WTC11 (cell line): Measurements from ENCODE around the gene SPPL2B. TPM values are rescaled to one million over a fixed set of nuclear protein-coding genes. Genes with fewer than 3 reads are reported as not detected.
A peak's percentile ranks its signal among the peaks of the same experiment; 100 is the strongest.

Experiments
- ATAC-seq: fragments of 200-7000 bp; cut with Tn5 transposase; 2 replicates; pipeline ENCODE4 v1.10.0; 2021; ENCODE audit warnings: mild to moderate bottlenecking, moderate library complexity
- CTCF ChIA-PET: fragments of 300-600 bp; sonication (Branson Sonifier 250); formaldehyde crosslinking; loops from one replicate; lab custom pipeline; 2021; ENCODE audit warnings: antibody characterized with exemption; lab: Charles Lee
- POLR2A ChIA-PET: fragments of 350-600 bp; sonication (Branson Sonifier 250); formaldehyde crosslinking; loops from one replicate; lab custom pipeline; 2021; ENCODE audit warnings: antibody characterized with exemption; lab: Charles Lee
- DNase-seq: peaks from one replicate; pipeline ENCODE4 v3.0.0; 2021; ENCODE audit warnings: low spot score
- H3K27ac Mint-ChIP-seq: 2 replicates; pipeline ENCODE4 v1.8.0; 2021; ENCODE audit warnings: mixed read lengths
- H3K27me3 Mint-ChIP-seq: 2 replicates; pipeline ENCODE4 v1.8.0; 2021; ENCODE audit warnings: low read depth, mild to moderate bottlenecking, moderate library complexity, mixed read lengths
- H3K36me3 Mint-ChIP-seq: 2 replicates; pipeline ENCODE4 v1.8.0; 2021; ENCODE audit warnings: mixed read lengths
- H3K4me1 Mint-ChIP-seq: 2 replicates; pipeline ENCODE4 v1.8.0; 2022; ENCODE audit warnings: mixed read lengths
- H3K4me3 Mint-ChIP-seq: 2 replicates; pipeline ENCODE4 v1.8.0; 2021; ENCODE audit warnings: mild to moderate bottlenecking, moderate library complexity, mixed read lengths
- H3K9me3 Mint-ChIP-seq: 2 replicates; pipeline ENCODE4 v1.8.0; 2021; ENCODE audit warnings: mixed read lengths
- FOXP1 ChIP-seq: sonication (generic); formaldehyde crosslinking; IDR thresholded peaks from 2 replicates; pipeline ENCODE4 v1.8.0; 2022; ENCODE audit warnings: missing genetic modification reagents, mild to moderate bottlenecking, moderate library complexity, borderline replicate concordance
- GABPB1 ChIP-seq: sonication (generic); formaldehyde crosslinking; IDR thresholded peaks from 2 replicates; pipeline ENCODE4 v1.8.1; 2023; ENCODE audit warnings: mild to moderate bottlenecking, missing genetic modification reagents
- NR2C2 ChIP-seq: sonication (generic); formaldehyde crosslinking; IDR thresholded peaks from 2 replicates; pipeline ENCODE4 v1.8.0; 2022; ENCODE audit warnings: mild to moderate bottlenecking, missing genetic modification reagents
- TEAD1 ChIP-seq: sonication (generic); formaldehyde crosslinking; IDR thresholded peaks from 2 replicates; pipeline ENCODE4 v1.8.0; 2022; ENCODE audit warnings: mild to moderate bottlenecking, missing genetic modification reagents
- total RNA-seq: library from RNA; stranded (reverse); gene quantifications from 3 replicates; pipeline ENCODE4 v1.2.3, GENCODE V29; 2021
- TF ChIP-seq, protein P1 (sequence below): fragments of 250-450 bp; sonication (Bioruptor Pico); IDR thresholded peaks from 2 replicates; pipeline ENCODE4 v2.1.2; 2022; ENCODE audit warnings: mild to moderate bottlenecking, moderate library complexity
- TF ChIP-seq, protein P2 (sequence below): sonication (generic); formaldehyde crosslinking; IDR thresholded peaks from 2 replicates; pipeline ENCODE4 v1.8.0; 2022; ENCODE audit warnings: missing genetic modification reagents
- TF ChIP-seq, protein P3 (sequence below): sonication (generic); formaldehyde crosslinking; IDR thresholded peaks from 2 replicates; pipeline ENCODE4 v1.8.1; 2023; ENCODE audit warnings: mild to moderate bottlenecking, missing genetic modification reagents
- TF ChIP-seq, protein P4 (sequence below): sonication (generic); formaldehyde crosslinking; IDR thresholded peaks from 2 replicates; pipeline ENCODE4 v1.8.0; 2022; ENCODE audit warnings: mild to moderate bottlenecking, missing genetic modification reagents

The SPPL2B gene
- total RNA-seq, 1 experiment from 2014 or later: 117 TPM

DNA sequence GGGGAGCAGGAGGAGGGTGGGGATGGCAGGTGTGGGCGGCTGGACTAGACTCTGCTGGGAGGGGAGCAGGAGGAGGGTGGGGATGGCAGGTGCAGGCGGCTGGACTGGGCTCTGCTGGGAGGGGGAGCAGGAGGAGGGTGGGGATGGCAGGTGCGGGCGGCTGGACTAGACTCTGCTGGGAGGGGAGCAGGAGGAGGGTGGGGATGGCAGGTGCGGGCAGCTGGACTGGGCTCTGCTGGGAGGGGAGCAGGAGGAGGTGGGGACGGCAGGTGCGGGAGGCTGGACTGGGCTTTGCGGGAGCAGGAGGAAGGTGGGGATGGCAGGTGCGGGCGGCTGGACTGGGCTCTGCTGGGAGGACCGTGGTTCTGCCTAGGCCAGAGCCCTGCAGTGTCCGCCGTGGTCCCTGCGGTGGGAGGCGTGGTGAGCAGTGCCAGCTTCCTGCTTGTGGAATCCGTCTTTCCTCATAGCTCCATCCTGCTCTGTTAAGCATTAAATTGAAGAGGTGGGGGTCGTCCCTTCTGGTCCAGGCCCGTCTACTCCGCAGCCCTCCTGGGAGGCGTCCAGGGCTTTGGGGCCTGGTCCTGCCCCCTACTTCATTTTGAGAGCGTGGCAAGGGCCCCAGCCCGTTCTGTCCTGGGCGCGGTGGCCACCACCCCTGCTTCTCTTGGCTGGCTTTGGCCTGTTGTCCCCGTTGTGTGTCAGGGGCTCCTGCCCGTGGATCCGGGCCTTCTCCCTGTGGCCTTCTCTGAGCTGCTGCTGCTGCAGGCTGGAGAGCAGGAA is 4.7 kb downstream of the SPPL2B start:
- ATAC-seq (no peak), DNase-seq (no peak)
- CTCF ChIA-PET: interaction anchor here (0.6 to 1.3 kb wide), 6 partner anchors 11 to 177 kb away, joined by 3 to 4 read pairs (median 3); partner anchors contain the start of gene TIMM13
- POLR2A ChIA-PET: no interaction called here
- no peaks in the 10 kb centered on the region for H3K27me3 Mint-ChIP-seq
- no peak overlapping the region for H3K4me3 Mint-ChIP-seq
- peak overlapping the region; percentile 85 for H3K27ac Mint-ChIP-seq
- TF ChIP-seq, protein P1, sequence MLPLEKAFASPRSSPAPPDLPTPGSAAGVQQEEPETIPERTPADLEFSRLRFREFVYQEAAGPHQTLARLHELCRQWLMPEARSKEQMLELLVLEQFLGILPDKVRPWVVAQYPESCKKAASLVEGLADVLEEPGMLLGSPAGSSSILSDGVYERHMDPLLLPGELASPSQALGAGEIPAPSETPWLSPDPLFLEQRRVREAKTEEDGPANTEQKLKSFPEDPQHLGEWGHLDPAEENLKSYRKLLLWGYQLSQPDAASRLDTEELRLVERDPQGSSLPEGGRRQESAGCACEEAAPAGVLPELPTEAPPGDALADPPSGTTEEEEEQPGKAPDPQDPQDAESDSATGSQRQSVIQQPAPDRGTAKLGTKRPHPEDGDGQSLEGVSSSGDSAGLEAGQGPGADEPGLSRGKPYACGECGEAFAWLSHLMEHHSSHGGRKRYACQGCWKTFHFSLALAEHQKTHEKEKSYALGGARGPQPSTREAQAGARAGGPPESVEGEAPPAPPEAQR (CRISPR knock-in tag): no peak
- TF ChIP-seq, protein P2, sequence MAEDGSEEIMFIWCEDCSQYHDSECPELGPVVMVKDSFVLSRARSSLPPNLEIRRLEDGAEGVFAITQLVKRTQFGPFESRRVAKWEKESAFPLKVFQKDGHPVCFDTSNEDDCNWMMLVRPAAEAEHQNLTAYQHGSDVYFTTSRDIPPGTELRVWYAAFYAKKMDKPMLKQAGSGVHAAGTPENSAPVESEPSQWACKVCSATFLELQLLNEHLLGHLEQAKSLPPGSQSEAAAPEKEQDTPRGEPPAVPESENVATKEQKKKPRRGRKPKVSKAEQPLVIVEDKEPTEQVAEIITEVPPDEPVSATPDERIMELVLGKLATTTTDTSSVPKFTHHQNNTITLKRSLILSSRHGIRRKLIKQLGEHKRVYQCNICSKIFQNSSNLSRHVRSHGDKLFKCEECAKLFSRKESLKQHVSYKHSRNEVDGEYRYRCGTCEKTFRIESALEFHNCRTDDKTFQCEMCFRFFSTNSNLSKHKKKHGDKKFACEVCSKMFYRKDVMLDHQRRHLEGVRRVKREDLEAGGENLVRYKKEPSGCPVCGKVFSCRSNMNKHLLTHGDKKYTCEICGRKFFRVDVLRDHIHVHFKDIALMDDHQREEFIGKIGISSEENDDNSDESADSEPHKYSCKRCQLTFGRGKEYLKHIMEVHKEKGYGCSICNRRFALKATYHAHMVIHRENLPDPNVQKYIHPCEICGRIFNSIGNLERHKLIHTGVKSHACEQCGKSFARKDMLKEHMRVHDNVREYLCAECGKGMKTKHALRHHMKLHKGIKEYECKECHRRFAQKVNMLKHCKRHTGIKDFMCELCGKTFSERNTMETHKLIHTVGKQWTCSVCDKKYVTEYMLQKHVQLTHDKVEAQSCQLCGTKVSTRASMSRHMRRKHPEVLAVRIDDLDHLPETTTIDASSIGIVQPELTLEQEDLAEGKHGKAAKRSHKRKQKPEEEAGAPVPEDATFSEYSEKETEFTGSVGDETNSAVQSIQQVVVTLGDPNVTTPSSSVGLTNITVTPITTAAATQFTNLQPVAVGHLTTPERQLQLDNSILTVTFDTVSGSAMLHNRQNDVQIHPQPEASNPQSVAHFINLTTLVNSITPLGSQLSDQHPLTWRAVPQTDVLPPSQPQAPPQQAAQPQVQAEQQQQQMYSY (CRISPR knock-in tag): peak; percentile 41; the same call in 1 of the 2 replicates
- H3K9me3 Mint-ChIP-seq: peaks cover 10% of the 10 kb centered on the region
- peaks cover 11% of the 10 kb centered on the region for H3K36me3 Mint-ChIP-seq
- peaks cover 31% of the 10 kb centered on the region for H3K4me1 Mint-ChIP-seq

DNA sequence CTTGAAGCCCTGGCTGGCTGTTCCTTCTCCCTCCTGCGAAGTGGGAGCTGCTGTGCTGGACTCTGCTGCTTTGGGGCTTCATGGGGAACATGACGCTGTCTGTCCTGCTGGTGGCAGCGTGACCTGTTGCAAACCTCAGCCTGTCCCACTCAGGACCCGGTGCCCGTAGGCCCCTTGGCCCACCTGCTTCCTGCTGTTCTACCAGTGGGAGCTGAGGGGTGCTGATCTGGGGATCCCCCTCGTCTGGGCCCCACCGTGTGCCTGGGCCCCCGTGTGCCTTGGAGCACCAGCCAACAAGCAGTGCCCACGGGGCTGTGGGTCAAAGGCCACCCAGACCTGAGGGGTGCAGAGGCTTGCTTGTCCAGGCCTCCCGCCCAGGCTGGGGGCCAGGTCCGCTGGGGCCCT is 5.3 kb downstream of the SPPL2B start:
- Mint-ChIP-seq H3K27ac (peak overlapping the region; percentile 85), H3K9me3 (peaks cover 10% of the 10 kb centered on the region), H3K36me3 (peaks cover 11% of the 10 kb centered on the region), H3K27me3 (no peaks in the 10 kb centered on the region), H3K4me1 (peaks cover 31% of the 10 kb centered on the region), H3K4me3 (no peak overlapping the region)
- ChIA-PET CTCF (interaction anchor here (0.6 to 1.3 kb wide), 6 partner anchors 10 to 178 kb away, joined by 3 to 4 read pairs (median 3); partner anchors contain the start of gene TIMM13), POLR2A (no interaction called here)
- TF ChIP-seq, protein P3, sequence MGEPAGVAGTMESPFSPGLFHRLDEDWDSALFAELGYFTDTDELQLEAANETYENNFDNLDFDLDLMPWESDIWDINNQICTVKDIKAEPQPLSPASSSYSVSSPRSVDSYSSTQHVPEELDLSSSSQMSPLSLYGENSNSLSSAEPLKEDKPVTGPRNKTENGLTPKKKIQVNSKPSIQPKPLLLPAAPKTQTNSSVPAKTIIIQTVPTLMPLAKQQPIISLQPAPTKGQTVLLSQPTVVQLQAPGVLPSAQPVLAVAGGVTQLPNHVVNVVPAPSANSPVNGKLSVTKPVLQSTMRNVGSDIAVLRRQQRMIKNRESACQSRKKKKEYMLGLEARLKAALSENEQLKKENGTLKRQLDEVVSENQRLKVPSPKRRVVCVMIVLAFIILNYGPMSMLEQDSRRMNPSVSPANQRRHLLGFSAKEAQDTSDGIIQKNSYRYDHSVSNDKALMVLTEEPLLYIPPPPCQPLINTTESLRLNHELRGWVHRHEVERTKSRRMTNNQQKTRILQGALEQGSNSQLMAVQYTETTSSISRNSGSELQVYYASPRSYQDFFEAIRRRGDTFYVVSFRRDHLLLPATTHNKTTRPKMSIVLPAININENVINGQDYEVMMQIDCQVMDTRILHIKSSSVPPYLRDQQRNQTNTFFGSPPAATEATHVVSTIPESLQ (CRISPR knock-in tag): no peak
- 0 out of 2 replicates have a peak, but pooled peaks have one; percentile 41 for TF ChIP-seq FOXP1 (CRISPR knock-in tag)
- DNase-seq (no peak), ATAC-seq (0 out of 2 replicates have a peak, but pooled peaks have one; percentile 7)

DNA sequence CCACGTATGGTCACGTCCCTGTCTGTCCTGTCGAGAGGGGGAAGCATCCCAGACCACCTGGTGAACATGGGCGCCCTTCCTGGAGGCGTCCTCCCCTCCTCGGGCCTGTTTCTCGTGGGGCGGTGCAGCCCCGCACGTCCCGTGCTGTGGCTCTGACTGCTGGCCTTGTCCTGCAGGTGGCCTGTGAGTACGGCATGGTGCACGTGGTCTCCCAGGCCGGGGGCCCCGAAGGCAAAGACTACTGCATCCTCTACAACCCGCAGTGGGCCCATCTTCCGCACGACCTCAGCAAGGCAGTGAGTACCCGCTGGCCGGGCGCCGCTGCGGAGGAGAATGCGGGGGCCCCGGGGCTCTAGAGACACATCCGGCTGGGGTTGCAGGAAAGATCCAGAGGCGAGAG is 5.9 kb downstream of the SPPL2B start:
- Mint-ChIP-seq H3K9me3 (peaks cover 10% of the 10 kb centered on the region), H3K4me3 (no peak overlapping the region), H3K27ac (no peak overlapping the region; the same call in 1 of the 2 replicates), H3K27me3 (no peaks in the 10 kb centered on the region), H3K36me3 (peaks cover 11% of the 10 kb centered on the region), H3K4me1 (peaks cover 27% of the 10 kb centered on the region)
- CTCF ChIA-PET: interaction anchor here (1.2 kb wide), 1 partner anchor 93 kb away, joined by 4 read pairs; the partner anchor contains the start of gene TIMM13
- TF ChIP-seq, protein P2 (CRISPR knock-in tag): no peak
- TF ChIP-seq, protein P4, sequence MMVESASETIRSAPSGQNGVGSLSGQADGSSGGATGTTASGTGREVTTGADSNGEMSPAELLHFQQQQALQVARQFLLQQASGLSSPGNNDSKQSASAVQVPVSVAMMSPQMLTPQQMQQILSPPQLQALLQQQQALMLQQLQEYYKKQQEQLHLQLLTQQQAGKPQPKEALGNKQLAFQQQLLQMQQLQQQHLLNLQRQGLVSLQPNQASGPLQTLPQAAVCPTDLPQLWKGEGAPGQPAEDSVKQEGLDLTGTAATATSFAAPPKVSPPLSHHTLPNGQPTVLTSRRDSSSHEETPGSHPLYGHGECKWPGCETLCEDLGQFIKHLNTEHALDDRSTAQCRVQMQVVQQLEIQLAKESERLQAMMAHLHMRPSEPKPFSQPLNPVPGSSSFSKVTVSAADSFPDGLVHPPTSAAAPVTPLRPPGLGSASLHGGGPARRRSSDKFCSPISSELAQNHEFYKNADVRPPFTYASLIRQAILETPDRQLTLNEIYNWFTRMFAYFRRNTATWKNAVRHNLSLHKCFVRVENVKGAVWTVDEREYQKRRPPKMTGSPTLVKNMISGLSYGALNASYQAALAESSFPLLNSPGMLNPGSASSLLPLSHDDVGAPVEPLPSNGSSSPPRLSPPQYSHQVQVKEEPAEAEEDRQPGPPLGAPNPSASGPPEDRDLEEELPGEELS (CRISPR knock-in tag): no peak
- TF ChIP-seq GABPB1: no peak
- no peak for TF ChIP-seq TEAD1 (CRISPR knock-in tag)
- no peak for TF ChIP-seq NR2C2 (CRISPR knock-in tag)
- no peak for ATAC-seq
- DNase-seq: no peak
- POLR2A ChIA-PET: no interaction called here
